ENCODE results near the gene NTN5.

- TF ChIP-seq REST (IDR thresholded peaks at IDR 0.05; ENCODE audit: insufficient read depth in 1 of 2, low read depth in 2 of 2, low read length in 2 of 2) (no peak), POLR2AphosphoS5 (IDR thresholded peaks at IDR 0.05; ENCODE audit: low read depth, low read length) (no peak), TAF1 (IDR thresholded peaks at IDR 0.05; ENCODE audit: borderline replicate concordance, insufficient read depth, low read length) (no peak)
Observed at GRCh38 chr19:48676887-48677286, 4.1 kb upstream of the NTN5 start.
